NCI-H446 (cell line): ENCODE data around the gene HS2ST1.

Experiments used
- DNase-seq, 2 experiments: peaks; one replicate each; lab custom pipeline; 2025; lab: John Stamatoyannopoulos, UW

Gene HS2ST1

GRCh38 chr1:87113313-87113712, 198.9 kb downstream of the HS2ST1 start:
- no peak for DNase-seq

GRCh38 chr1:87115317-87115890, 201.0 kb downstream of the HS2ST1 start:
- DNase-seq = no peak

GRCh38 chr1:87115891-87116290, 201.5 kb downstream of the HS2ST1 start:
- DNase-seq = no peak

- no peak for DNase-seq
These were observed 203.4 kb downstream of the HS2ST1 start for GRCh38 chr1:87117761-87118368.

- no peak for DNase-seq
These were observed 205.2 kb downstream of the HS2ST1 start for GRCh38 chr1:87119541-87120140.

- no peak for DNase-seq
These were observed 206.3 kb downstream of the HS2ST1 start for GRCh38 chr1:87120779-87121178.

- DNase-seq = no peak
These were observed 207.3 kb downstream of the HS2ST1 start for GRCh38 chr1:87121711-87122163.

GRCh38 chr1:87122243-87122642, 207.8 kb downstream of the HS2ST1 start:
- no peak for DNase-seq

- no peak for DNase-seq
These were observed 209.2 kb downstream of the HS2ST1 start for GRCh38 chr1:87123610-87124009.

- DNase-seq = no peak
These were observed 212.6 kb downstream of the HS2ST1 start for GRCh38 chr1:87126886-87127505.

GRCh38 chr1:87127581-87127980, 213.1 kb downstream of the HS2ST1 start:
- DNase-seq = no peak

GRCh38 chr1:87129038-87129437, 214.6 kb downstream of the HS2ST1 start:
- DNase-seq = no peak

GRCh38 chr1:87129606-87130005, 215.2 kb downstream of the HS2ST1 start:
- DNase-seq = no peak

- DNase-seq = no peak
These were observed 216.0 kb downstream of the HS2ST1 start for GRCh38 chr1:87130438-87130837.

- DNase-seq = peak; percentile 48 to 91
These were observed 217.4 kb downstream of the HS2ST1 start for GRCh38 chr1:87131809-87132283.

- no peak for DNase-seq
These were observed 217.9 kb downstream of the HS2ST1 start for GRCh38 chr1:87132284-87132870.

- no peak for DNase-seq
These were observed 219.6 kb downstream of the HS2ST1 start for GRCh38 chr1:87134061-87134460.

GRCh38 chr1:87134625-87135328, 220.3 kb downstream of the HS2ST1 start:
- no peak for DNase-seq

- no peak for DNase-seq
These were observed 220.9 kb downstream of the HS2ST1 start for GRCh38 chr1:87135329-87135712.

- DNase-seq = no peak
These were observed 222.3 kb downstream of the HS2ST1 start for GRCh38 chr1:87136607-87137341.

- no peak for DNase-seq
These were observed 222.9 kb downstream of the HS2ST1 start for GRCh38 chr1:87137342-87137739.
